Loucy (cell line): ENCODE results near the gene IL37.

Experiments
- CTCF ChIP-seq: fragments of 200-600 bp; sonication (generic); conservative IDR thresholded peaks from 2 replicates; pipeline ENCODE4 v1.5.1; 2014; ENCODE audit warnings: mild to moderate bottlenecking, antibody characterized with exemption, low read length
- EZH2phosphoT487 ChIP-seq: fragments of 200-600 bp; IDR thresholded peaks from 2 replicates; pipeline ENCODE4 v1.6.1; 2018; ENCODE audit warnings: antibody characterized with exemption, mild to moderate bottlenecking, moderate library complexity, borderline replicate concordance

GRCh38 chr2:112960230-112960825, 49.4 kb downstream of the IL37 start:
- TF ChIP-seq CTCF (peak; percentile 30; the same call in 1 of the 2 replicates), EZH2phosphoT487 (no peak)
